Skin epidermis (tissue), 12 donors: Measurements from ENCODE around the gene GAK.

Source experiments
- H3K27ac ChIP-seq, 21 experiments: fragments of 200-600 bp; sonication (generic) in 11 of 21; one replicate each; pipeline ENCODE4 v1.5.0; 2020; ENCODE audit warnings: mild to moderate bottlenecking in 3 of 21, inconsistent platforms in 2 of 21, moderate library complexity in 2 of 21
- H3K4me3 ChIP-seq, 7 experiments: fragments of 200-600 bp; sonication (generic) in 2 of 7; one replicate each; pipeline ENCODE4 v1.5.0; 2020; ENCODE audit warnings: inconsistent platforms in 2 of 7, mild to moderate bottlenecking in 2 of 7, moderate library complexity in 1 of 7

Gene GAK

GRCh38 chr4:898123-898522 lies 34.0 kb downstream of the GAK start:
- Histone ChIP-seq H3K4me3 (no peak overlapping the region), H3K27ac (no peak overlapping the region)

GRCh38 chr4:896630-897029 lies 35.5 kb downstream of the GAK start:
- no peak overlapping the region for H3K27ac ChIP-seq

DNA sequence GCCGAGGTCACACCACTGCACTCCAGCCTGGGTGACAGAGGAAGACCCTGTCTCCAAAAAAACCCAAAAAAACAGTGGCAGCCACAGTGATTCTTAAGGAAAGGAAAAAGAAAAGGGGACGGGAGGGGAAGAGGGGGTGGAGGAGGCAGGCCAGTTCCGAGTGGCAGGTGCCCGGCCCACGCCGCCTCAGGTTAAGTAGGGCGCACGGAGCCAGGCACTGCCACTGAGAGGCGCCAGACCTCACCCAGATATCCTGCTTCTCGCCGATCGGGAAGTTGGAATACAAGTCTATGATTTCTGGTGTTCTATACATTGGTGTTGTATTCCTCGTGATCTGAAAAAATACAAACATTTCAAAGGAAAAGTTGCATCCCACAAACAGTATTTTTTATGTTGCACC lies 35.9 kb downstream of the GAK start:
- Histone ChIP-seq H3K27ac (no peak overlapping the region), H3K4me3 (no peak overlapping the region)

More at GRCh38 chr4:896630-897029, 35.5 kb downstream of the GAK start:
- no peak overlapping the region for H3K4me3 ChIP-seq

DNA sequence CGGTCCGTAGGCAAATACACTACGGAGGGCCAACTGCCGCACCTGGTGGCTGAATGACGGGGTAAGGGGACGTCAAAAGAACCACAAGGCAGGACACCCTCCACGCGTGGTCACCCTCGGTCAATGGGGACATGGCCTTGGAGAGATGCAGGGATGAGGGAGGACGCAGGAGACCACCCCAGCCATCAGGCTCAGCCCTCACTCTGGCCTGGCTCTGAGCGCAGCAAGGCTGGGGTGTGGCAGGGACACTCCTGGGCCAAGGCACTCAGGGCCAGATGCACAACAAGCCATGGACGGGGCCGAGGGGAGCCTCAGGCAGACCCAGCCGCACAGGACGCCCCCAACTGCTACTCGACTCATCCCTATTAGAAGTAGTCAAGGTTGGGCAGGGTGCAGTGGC lies 36.5 kb downstream of the GAK start:
- H3K27ac ChIP-seq: no peak overlapping the region
- H3K4me3 ChIP-seq: no peak overlapping the region

- no peak overlapping the region for H3K4me3 ChIP-seq
Observed at GRCh38 chr4:893995-894705, 38.0 kb downstream of the GAK start.

DNA sequence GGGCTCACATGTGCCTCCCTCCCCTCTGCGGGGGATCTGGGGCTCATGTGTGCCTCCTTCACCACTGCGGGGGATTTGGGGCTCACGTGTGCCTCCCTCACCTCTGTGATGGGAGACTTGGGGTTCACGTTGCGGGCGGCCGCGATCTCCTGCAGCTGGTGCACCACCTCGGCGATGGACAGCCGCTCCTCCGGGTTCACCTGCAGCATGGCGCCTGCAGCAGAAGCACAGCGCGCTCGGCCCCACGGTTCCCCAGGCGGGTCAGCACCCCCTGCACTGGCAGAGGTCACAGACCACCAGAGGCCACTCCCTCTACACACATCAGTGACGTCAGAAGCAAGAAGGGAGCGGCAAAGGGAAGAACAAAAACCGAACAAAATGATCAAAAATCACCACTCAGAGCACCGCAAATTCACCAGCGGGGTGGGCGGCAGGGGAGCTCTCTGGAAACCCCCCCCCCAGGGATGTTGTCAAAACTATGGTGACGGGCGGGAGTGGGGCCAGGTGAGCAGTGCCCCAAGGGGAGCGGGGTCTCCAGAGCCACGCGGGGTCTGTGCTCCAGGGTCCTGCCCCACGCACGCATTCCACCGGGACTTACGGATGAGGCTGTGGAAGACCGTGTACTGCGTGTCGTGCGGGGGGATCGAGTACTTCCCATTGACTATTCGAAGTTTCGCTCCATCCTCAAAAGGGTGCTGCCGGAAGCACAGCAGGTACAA lies 38.7 kb downstream of the GAK start:
- no peak overlapping the region for H3K27ac ChIP-seq

More at GRCh38 chr4:893995-894705, 38.0 kb downstream of the GAK start:
- no peak overlapping the region for H3K27ac ChIP-seq

DNA sequence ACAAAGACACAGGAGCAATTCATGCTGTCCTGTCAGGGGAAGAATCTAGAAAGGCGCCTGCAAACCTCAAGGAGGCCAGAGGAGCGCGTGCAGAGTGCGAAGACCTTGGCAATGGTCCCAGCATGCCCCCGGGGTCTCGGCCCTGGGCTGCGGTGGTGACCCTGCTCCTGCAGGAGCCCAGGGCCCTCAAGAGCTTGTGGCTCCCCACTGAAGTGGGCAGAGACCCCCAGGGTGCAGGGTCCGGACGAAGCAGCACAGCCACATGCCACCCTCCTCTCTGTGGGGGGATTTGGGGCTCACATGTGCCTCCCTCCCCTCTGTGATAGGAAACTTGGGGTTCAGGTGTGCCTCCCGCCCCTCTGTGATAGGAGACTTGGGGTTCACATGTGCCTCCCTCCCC lies 39.3 kb downstream of the GAK start:
- no peak overlapping the region for H3K27ac ChIP-seq
- no peak overlapping the region for H3K4me3 ChIP-seq

More for the DNA sequence above, 38.7 kb downstream of the GAK start:
- no peak overlapping the region for H3K4me3 ChIP-seq

DNA sequence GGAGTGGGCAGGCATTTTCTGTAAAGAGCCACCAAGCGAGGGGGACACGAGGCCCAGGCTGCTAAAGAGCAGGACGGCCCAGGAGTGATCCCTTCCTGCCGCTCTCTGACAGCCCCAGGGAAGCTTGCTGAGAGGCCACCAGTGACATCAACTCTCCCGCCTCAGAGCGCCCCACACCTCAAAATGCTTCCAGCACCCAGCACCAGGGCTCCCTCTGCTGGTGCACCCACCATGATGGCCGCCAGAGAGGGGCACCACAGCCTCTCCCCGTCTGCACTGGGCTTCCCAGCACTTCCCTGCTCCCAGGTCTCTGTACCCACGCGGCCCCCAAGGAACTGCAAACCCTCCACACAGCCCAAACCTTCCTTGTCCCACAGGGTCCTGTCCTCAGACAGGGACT lies 40.4 kb downstream of the GAK start:
- no peak overlapping the region for H3K4me3 ChIP-seq
- H3K27ac ChIP-seq: no peak overlapping the region

DNA sequence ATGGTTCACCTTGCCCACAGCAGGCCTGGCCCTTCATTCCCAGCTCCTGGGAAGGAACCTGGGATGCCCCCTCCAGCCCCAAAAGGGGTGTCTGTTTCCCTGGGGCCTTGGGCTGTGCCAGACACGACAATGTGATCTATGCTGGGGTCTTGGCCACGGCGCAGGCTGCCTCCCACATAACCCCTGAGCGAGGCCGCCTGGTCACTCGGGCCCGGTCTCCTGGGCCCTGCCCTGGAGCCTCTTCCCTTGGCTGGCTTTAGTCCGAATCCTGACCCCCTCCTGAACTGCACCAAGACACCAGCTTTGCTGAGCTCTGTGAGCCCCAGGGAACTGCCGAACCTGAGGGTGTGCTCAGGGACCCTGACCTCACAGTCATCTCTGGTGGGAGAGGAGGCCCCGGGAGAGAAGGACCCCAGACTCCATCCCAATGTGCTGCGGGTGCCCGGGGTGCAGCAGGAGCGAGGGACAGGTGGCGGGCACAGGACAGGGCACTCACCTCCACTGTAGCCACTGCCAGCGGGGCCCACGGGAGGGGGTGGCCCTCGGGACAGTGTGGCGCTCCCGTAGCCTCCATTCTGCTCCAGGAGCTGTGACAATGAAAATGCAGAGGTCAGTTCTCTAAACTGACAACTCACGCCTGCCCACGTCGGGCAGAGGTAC lies 42.0 kb downstream of the GAK start:
- H3K27ac ChIP-seq: no peak overlapping the region
- no peak overlapping the region for H3K4me3 ChIP-seq

DNA sequence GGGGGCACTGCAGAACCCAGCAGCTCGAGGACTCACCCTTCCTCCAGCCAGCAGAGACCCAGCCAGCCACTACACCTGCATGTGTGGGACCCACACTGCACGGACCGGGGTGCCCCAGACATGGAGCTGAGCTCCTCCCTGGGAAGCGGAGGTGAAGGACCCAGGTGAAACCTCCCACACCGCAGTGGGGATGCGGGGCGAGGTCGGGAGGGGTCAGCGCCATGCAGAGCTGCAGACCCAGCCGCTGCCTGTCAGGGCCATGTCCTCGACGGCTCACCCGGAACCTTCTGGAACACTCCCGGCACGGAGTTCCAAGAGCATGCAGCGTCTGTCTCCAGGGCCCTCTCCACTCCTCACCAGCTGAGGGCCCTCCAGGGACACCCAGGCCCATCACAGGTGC lies 42.6 kb downstream of the GAK start:
- Histone ChIP-seq H3K4me3 (no peak overlapping the region), H3K27ac (no peak overlapping the region)

- Histone ChIP-seq H3K4me3 (no peak overlapping the region), H3K27ac (no peak overlapping the region)
Observed at GRCh38 chr4:888029-888428, 44.1 kb downstream of the GAK start.

DNA sequence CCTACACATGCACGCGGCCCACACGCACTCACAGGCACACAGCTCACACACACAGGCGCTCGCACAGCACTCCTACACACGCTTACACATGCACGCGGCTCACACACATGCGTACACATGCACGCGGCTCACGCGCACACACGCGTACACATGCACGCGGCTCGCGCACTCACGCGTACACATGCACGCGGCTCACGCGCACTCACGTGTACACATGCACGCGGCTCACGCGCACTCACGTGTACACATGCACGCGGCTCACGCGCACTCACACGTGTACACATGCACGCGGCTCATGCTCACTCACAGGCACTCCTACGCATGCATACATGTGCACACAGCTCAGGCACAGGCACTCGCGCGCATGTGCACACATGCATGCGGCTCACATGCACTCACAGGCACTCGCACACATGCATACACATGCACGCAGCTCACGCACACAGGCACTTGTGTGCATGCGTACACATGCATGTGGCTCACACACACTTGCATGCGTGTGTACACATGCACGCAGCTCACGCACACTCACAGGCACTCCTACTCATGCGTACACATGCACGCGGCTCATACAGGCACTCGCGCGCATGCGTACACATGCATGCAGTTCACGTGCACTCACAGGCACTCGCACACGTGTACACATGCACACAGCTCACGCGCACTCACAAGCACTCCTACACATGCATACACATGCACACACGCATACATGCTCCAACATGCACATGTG lies 44.9 kb downstream of the GAK start:
- Histone ChIP-seq H3K4me3 (no peak overlapping the region), H3K27ac (no peak overlapping the region)

GRCh38 chr4:886244-886643 lies 45.9 kb downstream of the GAK start:
- no peak overlapping the region for H3K27ac ChIP-seq
- no peak overlapping the region for H3K4me3 ChIP-seq

GRCh38 chr4:885353-885752 lies 46.8 kb downstream of the GAK start:
- Histone ChIP-seq H3K4me3 (no peak overlapping the region), H3K27ac (no peak overlapping the region)

- no peak overlapping the region for H3K4me3 ChIP-seq
- H3K27ac ChIP-seq: no peak overlapping the region
Observed at GRCh38 chr4:884896-885295, 47.2 kb downstream of the GAK start.

DNA sequence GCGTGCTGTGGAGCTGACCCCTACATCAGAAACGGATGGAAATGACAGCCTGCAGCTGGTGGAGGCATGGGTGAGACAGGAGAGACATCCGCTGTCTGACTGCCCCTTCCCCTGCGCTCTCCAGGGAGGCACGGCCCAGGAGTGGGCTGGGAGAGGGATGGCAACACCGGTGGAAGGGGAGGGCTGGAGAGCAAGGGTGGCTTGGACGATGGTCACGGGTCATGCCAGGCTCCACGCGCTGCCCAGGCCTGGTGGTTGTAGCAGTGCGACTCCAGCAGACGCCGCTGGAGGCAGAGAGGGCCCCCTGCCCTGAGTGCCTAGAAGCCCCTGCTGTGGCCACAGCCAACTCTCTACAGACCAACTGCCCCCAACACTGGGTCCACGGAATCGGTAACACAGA lies 47.9 kb downstream of the GAK start:
- no peak overlapping the region for H3K27ac ChIP-seq
- H3K4me3 ChIP-seq: no peak overlapping the region

DNA sequence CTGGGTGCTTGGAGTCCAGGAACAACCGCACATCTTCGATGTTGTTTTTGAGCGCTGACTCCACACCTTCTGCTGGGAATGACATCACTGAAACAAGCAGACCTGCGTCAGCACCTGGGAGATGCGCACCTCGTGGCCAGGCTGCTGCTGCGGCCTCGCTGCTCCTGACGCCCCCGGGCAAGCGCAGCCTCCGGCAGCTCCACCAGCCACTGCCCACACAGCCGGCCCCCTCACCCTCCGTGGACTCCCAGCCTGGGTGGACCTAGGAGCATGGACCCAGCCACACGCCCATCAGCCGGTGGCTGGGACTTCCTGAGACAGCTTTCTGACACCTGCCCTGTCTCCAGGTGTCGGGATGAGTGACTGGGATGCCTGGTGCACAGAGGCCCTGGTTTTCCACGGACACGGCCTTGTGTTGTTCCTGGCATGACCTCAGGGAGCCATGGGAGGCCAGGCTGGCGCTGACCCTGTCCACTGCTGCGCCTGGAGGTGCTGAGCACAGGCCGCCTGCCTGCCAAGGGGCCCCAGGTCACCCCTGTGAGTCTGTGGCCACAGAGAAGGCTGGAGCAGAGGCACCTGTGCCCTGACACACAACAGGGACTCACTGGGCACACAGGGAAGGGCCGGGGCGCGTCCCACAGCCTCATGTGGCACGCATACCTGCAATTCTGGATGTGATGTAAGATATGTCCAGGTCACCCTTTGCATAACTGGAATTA lies 48.6 kb downstream of the GAK start:
- Histone ChIP-seq H3K4me3 (no peak overlapping the region), H3K27ac (no peak overlapping the region)

DNA sequence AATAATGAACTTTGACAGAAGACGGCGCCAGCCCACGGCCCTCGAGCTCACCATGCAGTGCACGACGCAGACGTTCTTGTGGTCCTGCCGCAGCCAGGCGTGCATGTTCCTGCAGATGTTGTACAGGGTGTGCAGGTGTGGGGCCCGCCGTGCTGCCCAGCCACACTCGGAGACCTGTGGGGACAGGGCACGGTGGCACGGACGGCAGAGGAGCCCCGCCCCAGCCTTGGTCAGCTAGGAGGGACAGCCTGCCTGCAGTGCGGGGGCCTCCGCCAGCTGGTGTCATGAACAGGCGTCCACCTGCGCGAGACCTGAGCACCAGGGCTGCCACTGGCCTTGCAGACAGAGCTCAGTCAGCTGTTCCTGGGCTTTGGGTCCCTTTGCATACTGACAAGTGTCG lies 49.5 kb downstream of the GAK start:
- Histone ChIP-seq H3K4me3 (no peak overlapping the region), H3K27ac (no peak overlapping the region)

DNA sequence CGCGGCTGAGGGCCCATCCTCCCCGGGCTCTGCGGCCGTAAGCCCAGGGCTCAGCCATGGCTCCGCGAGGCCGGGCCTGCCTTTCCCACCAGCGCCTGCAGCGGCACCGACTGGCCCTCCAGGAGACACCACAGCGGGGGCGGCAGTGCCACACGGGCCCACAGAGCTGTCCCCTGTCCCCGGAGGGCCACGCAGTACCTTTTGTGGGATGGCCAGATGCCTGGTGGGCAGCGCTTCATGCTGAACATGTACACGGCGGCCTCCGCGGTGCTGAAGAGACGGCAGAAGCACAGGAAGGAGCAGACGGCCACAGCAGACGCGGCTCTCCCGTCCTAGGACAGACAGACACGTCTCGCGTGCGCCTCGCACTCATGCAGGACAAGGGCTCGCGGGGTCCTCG lies 50.4 kb downstream of the GAK start:
- Histone ChIP-seq H3K4me3 (no peak overlapping the region), H3K27ac (no peak overlapping the region)
